ENCODE data around the gene ZNF541. TPM values are rescaled to one million over a fixed set of nuclear protein-coding genes. Genes with fewer than 3 reads are reported as not detected.

ZNF541 gene
- total RNA-seq, 6 experiments from 2014 or later, result 0.12 to 0.25 (median 0.17) TPM; not detected in 2

DNA sequence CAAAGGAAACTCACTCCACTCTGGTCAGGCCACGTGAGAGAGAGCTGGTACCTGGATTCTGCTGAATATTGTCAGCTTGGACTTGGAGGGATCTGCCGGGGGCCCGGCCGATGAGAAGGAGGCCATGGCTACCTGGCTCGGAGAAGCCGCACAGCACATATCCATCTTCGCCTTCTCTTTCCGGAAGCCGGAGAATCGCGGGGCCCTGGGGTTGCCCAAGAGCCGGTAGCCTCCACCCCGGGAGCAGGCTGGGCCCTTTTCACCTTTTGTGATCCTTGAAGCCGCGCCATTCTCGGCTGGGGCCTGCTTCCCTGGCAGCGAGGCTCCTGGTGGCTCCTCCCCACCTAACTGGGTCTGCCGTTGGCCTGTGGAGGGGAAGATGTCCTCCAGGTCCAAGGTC, 28.9 kb downstream of the ZNF541 start:
- Histone ChIP-seq H3K27ac (no peak overlapping the region), H3K27me3 (peaks cover 0 to 6% of the 10 kb centered on the region in 2 donors), H3K4me1 (peaks cover 0 to 7% (median 0%) of the 10 kb centered on the region in 4 donors), H3K9me3 (no peaks in the 10 kb centered on the region), H3K4me3 (no peak overlapping the region), H3K36me3 (no peaks in the 10 kb centered on the region)
- 40% methylated on average over 2 of the region's 18 CpGs for WGBS (ENCODE audit: insufficient coverage, low coverage, low lambda C conversion rate, missing lambda C conversion rate)
- DNase-seq, result no peak
- ATAC-seq, result no peak
- TF ChIP-seq POLR2A (IDR thresholded peaks at IDR 0.05) (no peak), CTCF (IDR thresholded peaks at IDR 0.05) (no peak)
- intact Hi-C loops (cut with DNase I), result no loop called here

DNA sequence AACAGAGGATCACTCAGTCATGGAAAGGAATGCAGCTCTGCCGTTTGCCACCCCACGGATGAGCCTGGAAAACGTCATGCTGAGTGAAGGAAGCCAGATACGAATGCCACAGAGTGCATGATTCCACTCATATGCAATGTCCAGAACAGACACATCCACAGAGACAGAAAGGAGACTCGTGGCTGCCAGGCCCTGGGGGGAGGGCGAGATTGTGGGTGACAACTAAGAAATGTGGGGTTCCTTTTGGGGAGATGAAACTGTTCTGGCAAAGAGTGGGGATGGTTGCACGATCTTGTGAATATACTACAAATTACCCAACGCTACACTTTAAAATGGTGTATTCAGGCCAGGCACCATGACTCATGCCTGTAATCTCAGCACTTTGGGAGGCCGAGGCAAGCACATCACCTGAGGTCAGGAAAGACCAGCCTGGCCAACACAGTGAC, 30.9 kb downstream of the ZNF541 start:
- Histone ChIP-seq H3K4me3 (no peak overlapping the region), H3K27ac (no peak overlapping the region), H3K36me3 (no peaks in the 10 kb centered on the region), H3K9me3 (no peaks in the 10 kb centered on the region), H3K4me1 (peaks cover 0 to 7% (median 0%) of the 10 kb centered on the region in 4 donors), H3K27me3 (peaks cover 0 to 6% of the 10 kb centered on the region in 2 donors)
- intact Hi-C loops (cut with DNase I), result no loop called here
- DNase-seq (no peak), ATAC-seq (no peak)
- 74% methylated on average over 5 of the region's 9 CpGs for WGBS (ENCODE audit: insufficient coverage, low coverage, low lambda C conversion rate, missing lambda C conversion rate)
- TF ChIP-seq POLR2A (IDR thresholded peaks at IDR 0.05), result no peak
- TF ChIP-seq CTCF (IDR thresholded peaks at IDR 0.05), result no peak

DNA sequence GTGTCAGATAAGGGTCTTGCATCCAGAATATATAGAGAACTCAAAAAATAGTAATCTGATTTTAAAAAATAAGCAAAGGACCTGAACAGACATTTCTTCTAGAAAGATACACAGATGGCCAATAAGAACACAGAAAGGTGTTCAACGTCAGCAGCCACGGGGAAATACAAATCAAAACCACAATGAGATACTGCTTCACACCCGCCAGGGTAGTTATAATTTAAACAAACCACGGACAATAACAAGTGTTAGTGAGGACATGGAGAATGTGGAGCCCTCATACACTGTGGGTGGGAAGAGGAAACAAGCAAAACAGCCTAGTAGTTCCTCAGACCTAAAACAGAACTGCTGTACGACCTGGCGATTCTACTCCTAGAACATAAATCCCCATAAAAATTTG, 31.4 kb downstream of the ZNF541 start:
- peaks cover 0 to 7% (median 0%) of the 10 kb centered on the region in 4 donors for H3K4me1 ChIP-seq
- intact Hi-C loops (cut with DNase I), result no loop called here
- H3K27me3 ChIP-seq, result peaks cover 0 to 6% of the 10 kb centered on the region in 2 donors
- H3K9me3 ChIP-seq, result no peaks in the 10 kb centered on the region
- no peak overlapping the region for H3K27ac ChIP-seq
- H3K36me3 ChIP-seq, result no peaks in the 10 kb centered on the region
- DNase-seq (no peak), ATAC-seq (peak in 2 of 4 donors; percentile 11 to 14)
- 49% methylated on average over 6 of the region's 6 CpGs for WGBS (ENCODE audit: insufficient coverage, low coverage, low lambda C conversion rate, missing lambda C conversion rate)
- TF ChIP-seq POLR2A (IDR thresholded peaks at IDR 0.05) (no peak), CTCF (IDR thresholded peaks at IDR 0.05) (no peak)
- no peak overlapping the region for H3K4me3 ChIP-seq

GRCh38 chr19:47540748-47541147, 32.2 kb downstream of the ZNF541 start:
- H3K4me1 ChIP-seq, result peaks cover 0 to 7% (median 0%) of the 10 kb centered on the region in 4 donors
- H3K36me3 ChIP-seq, result no peaks in the 10 kb centered on the region
- no peak overlapping the region for H3K27ac ChIP-seq
- peaks cover 0 to 6% of the 10 kb centered on the region in 2 donors for H3K27me3 ChIP-seq
- H3K9me3 ChIP-seq, result no peaks in the 10 kb centered on the region
- no peak overlapping the region for H3K4me3 ChIP-seq
- DNase-seq (no peak), ATAC-seq (no peak)
- intact Hi-C loops (cut with DNase I), result no loop called here
- TF ChIP-seq POLR2A (IDR thresholded peaks at IDR 0.05), result no peak
- peak in 3 of 4 donors; percentile 24 to 27 (median 25) for TF ChIP-seq CTCF (IDR thresholded peaks at IDR 0.05)
- 76% methylated on average over 4 of the region's 4 CpGs for WGBS (ENCODE audit: insufficient coverage, low coverage, low lambda C conversion rate, missing lambda C conversion rate)

All from right lobe of liver (tissue), 6 donors.